Activated T-cell treated with anti-CD3 and anti-CD28 coated beads, Interleukin-2, amount 50 U/mL, for 48 hours (primary cell): Measurements from ENCODE around the gene NEBL.

Experiments used
- DNase-seq, 2 experiments: peaks; one replicate each; pipeline ENCODE4 v3.0.0-alpha.2; 2020

The NEBL gene

GRCh38 chr10:20903635-20904390 lies 6.7 kb upstream of the NEBL start:
- DNase-seq: no peak

- DNase-seq: no peak
Observed at GRCh38 chr10:20901110-20901509, 4.0 kb upstream of the NEBL start.

- DNase-seq: no peak
Observed at GRCh38 chr10:20898866-20899535, 1.9 kb upstream of the NEBL start.

- no peak for DNase-seq
Observed at GRCh38 chr10:20893297-20893696, 3.8 kb downstream of the NEBL start.

GRCh38 chr10:20892796-20893195 lies 4.3 kb downstream of the NEBL start:
- DNase-seq: no peak

- no peak for DNase-seq
Observed at GRCh38 chr10:20892011-20892585, 5.0 kb downstream of the NEBL start.

- DNase-seq: no peak
Observed at GRCh38 chr10:20891338-20891714, 5.8 kb downstream of the NEBL start.

- DNase-seq: no peak
Observed at GRCh38 chr10:20890491-20891337, 6.4 kb downstream of the NEBL start.

GRCh38 chr10:20890009-20890408 lies 7.1 kb downstream of the NEBL start:
- DNase-seq: no peak

- no peak for DNase-seq
Observed at GRCh38 chr10:20888620-20889330, 8.3 kb downstream of the NEBL start.

GRCh38 chr10:20887706-20888555 lies 9.2 kb downstream of the NEBL start:
- no peak for DNase-seq

GRCh38 chr10:20885678-20886077 lies 11.4 kb downstream of the NEBL start:
- no peak for DNase-seq

- no peak for DNase-seq
Observed at GRCh38 chr10:20883552-20883951, 13.6 kb downstream of the NEBL start.

- no peak for DNase-seq
Observed at GRCh38 chr10:20882091-20882490, 15.0 kb downstream of the NEBL start.

- DNase-seq: no peak
Observed at GRCh38 chr10:20879136-20879535, 18.0 kb downstream of the NEBL start.

GRCh38 chr10:20877986-20878983 lies 18.8 kb downstream of the NEBL start:
- no peak for DNase-seq

GRCh38 chr10:20877554-20877953 lies 19.6 kb downstream of the NEBL start:
- no peak for DNase-seq

GRCh38 chr10:20874261-20874660 lies 22.9 kb downstream of the NEBL start:
- DNase-seq: no peak

- DNase-seq: no peak
Observed at GRCh38 chr10:20871970-20872369, 25.1 kb downstream of the NEBL start.

- no peak for DNase-seq
Observed at GRCh38 chr10:20870834-20871233, 26.3 kb downstream of the NEBL start.
